ENCODE data around the gene MCL1.
"Not testable (repeated sequence)": the region's sequence is repeated elsewhere in the genome, so short reads cannot be mapped to it uniquely, and the experiment has no call there.

MCL1 gene

GRCh38 chr1:150581962-150582361 is 2.6 kb upstream of the MCL1 start:
- H3K4me1 Mint-ChIP-seq: peaks cover 12 to 18% of the 10 kb centered on the region in 2 donors
- not testable (repeated sequence) for H3K9me3 Mint-ChIP-seq; DNase-seq; H3K4me3 Mint-ChIP-seq; H3K27ac Mint-ChIP-seq; H3K27me3 Mint-ChIP-seq; ATAC-seq (replicated peaks)
- H3K36me3 Mint-ChIP-seq: peaks cover 27 to 38% of the 10 kb centered on the region in 2 donors

GRCh38 chr1:150581437-150581836 is 2.0 kb upstream of the MCL1 start:
- not testable (repeated sequence) for ATAC-seq (replicated peaks)

GRCh38 chr1:150580966-150581365 is 1.6 kb upstream of the MCL1 start:
- H3K27me3 Mint-ChIP-seq; H3K27ac Mint-ChIP-seq; H3K9me3 Mint-ChIP-seq; ATAC-seq (replicated peaks); DNase-seq: not testable (repeated sequence)
- Mint-ChIP-seq H3K4me3 (peak overlapping the region; percentile 85 to 90), H3K36me3 (peaks cover 35 to 47% of the 10 kb centered on the region in 2 donors), H3K4me1 (peaks cover 11 to 18% of the 10 kb centered on the region in 2 donors)

More at GRCh38 chr1:150581437-150581836, 2.0 kb upstream of the MCL1 start:
- not testable (repeated sequence) for H3K4me3 Mint-ChIP-seq, H3K27ac Mint-ChIP-seq, DNase-seq, H3K27me3 Mint-ChIP-seq, H3K9me3 Mint-ChIP-seq
- H3K4me1 Mint-ChIP-seq: peaks cover 12 to 18% of the 10 kb centered on the region in 2 donors
- peaks cover 31 to 43% of the 10 kb centered on the region in 2 donors for H3K36me3 Mint-ChIP-seq

GRCh38 chr1:150579945-150580642 is 684 bp upstream of the MCL1 start:
- no peak for ATAC-seq (replicated peaks)
- peaks cover 11 to 25% of the 10 kb centered on the region in 2 donors for H3K4me1 Mint-ChIP-seq
- H3K27me3 Mint-ChIP-seq: no peaks in the 10 kb centered on the region

GRCh38 chr1:150578272-150579109 is 919 bp downstream of the MCL1 start:
- peaks cover 17 to 33% of the 10 kb centered on the region in 2 donors for H3K4me1 Mint-ChIP-seq

More at GRCh38 chr1:150579945-150580642, 684 bp upstream of the MCL1 start:
- Mint-ChIP-seq H3K9me3 (no peaks in the 10 kb centered on the region), H3K36me3 (peaks cover 40 to 49% of the 10 kb centered on the region in 2 donors), H3K27ac (peak overlapping the region; percentile 98), H3K4me3 (peak overlapping the region; percentile 85 to 90)
- no peak for DNase-seq

GRCh38 chr1:150577557-150578271 is 1.7 kb downstream of the MCL1 start:
- Mint-ChIP-seq H3K4me1 (peaks cover 18 to 33% of the 10 kb centered on the region in 2 donors), H3K27me3 (no peaks in the 10 kb centered on the region), H3K4me3 (peak overlapping the region; percentile 90 to 95), H3K36me3 (peaks cover 54 to 63% of the 10 kb centered on the region in 2 donors), H3K9me3 (no peaks in the 10 kb centered on the region), H3K27ac (peak overlapping the region; percentile 98)
- DNase-seq: no peak
- ATAC-seq (replicated peaks): no peak

More at GRCh38 chr1:150578272-150579109, 919 bp downstream of the MCL1 start:
- H3K9me3 Mint-ChIP-seq: no peaks in the 10 kb centered on the region
- H3K4me3 Mint-ChIP-seq: peak overlapping the region; percentile 90 to 95
- peaks cover 53 to 63% of the 10 kb centered on the region in 2 donors for H3K36me3 Mint-ChIP-seq
- H3K27me3 Mint-ChIP-seq: no peaks in the 10 kb centered on the region
- DNase-seq (peak; percentile 36), ATAC-seq (replicated peaks) (peak in 1 of 2 donors; percentile 2)
- H3K27ac Mint-ChIP-seq: peak overlapping the region; percentile 98

- Mint-ChIP-seq H3K4me3 (peak overlapping the region; percentile 90 to 95), H3K27me3 (no peaks in the 10 kb centered on the region), H3K36me3 (peaks cover 58 to 64% of the 10 kb centered on the region in 2 donors), H3K27ac (peak overlapping the region; percentile 98), H3K9me3 (no peaks in the 10 kb centered on the region), H3K4me1 (peaks cover 19 to 34% of the 10 kb centered on the region in 2 donors)
- ATAC-seq (replicated peaks) (no peak), DNase-seq (no peak)
Observed at GRCh38 chr1:150576794-150577556, 2.4 kb downstream of the MCL1 start.

- Mint-ChIP-seq H3K4me1 (peaks cover 19 to 36% of the 10 kb centered on the region in 2 donors), H3K4me3 (peak overlapping the region; percentile 90 to 95), H3K9me3 (no peaks in the 10 kb centered on the region), H3K27me3 (no peaks in the 10 kb centered on the region), H3K36me3 (peaks cover 60 to 64% of the 10 kb centered on the region in 2 donors), H3K27ac (peak overlapping the region; percentile 95)
- ATAC-seq (replicated peaks) (no peak), DNase-seq (no peak)
Observed at GRCh38 chr1:150576367-150576711, 3.1 kb downstream of the MCL1 start.

GRCh38 chr1:150575518-150576366 is 3.7 kb downstream of the MCL1 start:
- ATAC-seq (replicated peaks) (no peak), DNase-seq (no peak)
- Mint-ChIP-seq H3K4me1 (peaks cover 18 to 38% of the 10 kb centered on the region in 2 donors), H3K36me3 (peaks cover 60 to 69% of the 10 kb centered on the region in 2 donors), H3K4me3 (peak overlapping the region; percentile 90 to 95), H3K9me3 (no peaks in the 10 kb centered on the region), H3K27ac (peak overlapping the region; percentile 95), H3K27me3 (no peaks in the 10 kb centered on the region)

- H3K4me3 Mint-ChIP-seq: peak overlapping the region; percentile 90 to 95
- ATAC-seq (replicated peaks): peak; percentile 30 to 45
- H3K36me3 Mint-ChIP-seq: peaks cover 64 to 73% of the 10 kb centered on the region in 2 donors
Observed at GRCh38 chr1:150575072-150575489, 4.3 kb downstream of the MCL1 start.

GRCh38 chr1:150574260-150575071 is 4.9 kb downstream of the MCL1 start:
- H3K27me3 Mint-ChIP-seq: no peaks in the 10 kb centered on the region
- no peak for DNase-seq
- no peaks in the 10 kb centered on the region for H3K9me3 Mint-ChIP-seq
- H3K27ac Mint-ChIP-seq: peak overlapping the region; percentile 95
- peak overlapping the region; percentile 90 to 95 for H3K4me3 Mint-ChIP-seq
- H3K36me3 Mint-ChIP-seq: peaks cover 69 to 77% of the 10 kb centered on the region in 2 donors
- ATAC-seq (replicated peaks): no peak
- H3K4me1 Mint-ChIP-seq: peaks cover 22 to 42% of the 10 kb centered on the region in 2 donors

More at GRCh38 chr1:150575072-150575489, 4.3 kb downstream of the MCL1 start:
- peaks cover 16 to 38% of the 10 kb centered on the region in 2 donors for H3K4me1 Mint-ChIP-seq
- no peaks in the 10 kb centered on the region for H3K9me3 Mint-ChIP-seq
- H3K27me3 Mint-ChIP-seq: no peaks in the 10 kb centered on the region
- DNase-seq: no peak
- peak overlapping the region; percentile 95 for H3K27ac Mint-ChIP-seq

- H3K4me3 Mint-ChIP-seq: peak overlapping the region; percentile 61 to 73
- H3K36me3 Mint-ChIP-seq: peaks cover 64 to 69% of the 10 kb centered on the region in 2 donors
- H3K27ac Mint-ChIP-seq: peak overlapping the region; percentile 87
- not testable (repeated sequence) for ATAC-seq (replicated peaks); H3K27me3 Mint-ChIP-seq; H3K9me3 Mint-ChIP-seq; DNase-seq
- peaks cover 25 to 50% of the 10 kb centered on the region in 2 donors for H3K4me1 Mint-ChIP-seq
Observed at GRCh38 chr1:150573648-150574071, 5.8 kb downstream of the MCL1 start.

Measured in stimulated activated naive B cell treated with anti-CD40 and anti-IgM and Interleukin-4, amounts not matched to agents 10 μg/mL and 1 μg/mL and 100 μg/mL, for 72 hours (primary cell).